Hematopoietic multipotent progenitor cell treated with erythropoietin and hydrocortisone succinate and interleukin-3 and kit ligand, for 15 days (in vitro differentiated cells): ENCODE measurements around the gene MROH8.

ENCODE experiments used
- DNase-seq: peaks from one replicate; pipeline ENCODE4 v3.0.0-alpha.2; 2015; ENCODE audit warnings: low spot score

MROH8 gene

GRCh38 chr20:37178839-37179682 is at the start of gene MROH8, which contains the start of gene RPN2:
MROH8 (minus strand) TSS chr20:37179548.
RPN2 (plus strand) TSS chr20:37179330; CDS start chr20:37179357, 27 bp downstream.
- DNase-seq, result peak; percentile 95

DNA sequence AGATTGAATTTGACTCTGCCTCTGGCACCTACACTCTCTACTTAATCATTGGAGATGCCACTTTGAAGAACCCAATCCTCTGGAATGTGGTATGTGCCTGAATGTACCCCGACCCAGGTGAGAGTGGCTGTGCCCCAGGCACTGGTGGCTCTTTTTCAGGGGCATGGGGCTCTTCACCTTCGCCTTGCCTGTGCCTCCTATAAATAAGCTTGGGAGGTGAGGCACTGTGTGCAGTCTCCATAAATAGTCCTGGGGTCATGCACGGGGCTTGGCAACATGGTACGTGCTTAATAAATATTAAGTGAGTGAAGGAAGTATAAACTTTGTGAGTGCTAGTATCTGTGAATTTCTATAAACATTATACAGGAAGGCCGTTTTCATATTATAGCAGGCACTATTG is 49.3 kb upstream of the MROH8 start:
- no peak for DNase-seq

DNA sequence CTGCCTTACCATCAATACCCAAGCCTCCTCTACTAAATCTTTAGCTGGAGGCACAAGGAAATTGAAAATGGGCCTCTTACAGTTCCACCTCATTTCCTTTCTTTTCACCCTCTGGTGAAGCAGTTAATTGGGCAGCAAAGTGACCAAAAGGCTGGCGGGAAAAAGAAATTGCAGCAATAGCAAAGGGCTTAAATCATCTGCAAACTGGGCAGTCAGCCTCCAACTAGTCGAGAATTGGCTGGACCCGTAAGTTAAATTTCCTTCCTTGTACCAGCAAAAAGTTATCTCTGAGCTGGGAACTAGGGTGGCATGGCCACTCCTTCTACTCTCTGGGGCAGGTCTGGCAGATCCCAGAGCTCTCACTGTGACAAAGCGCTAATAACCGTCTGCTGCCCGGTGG is 48.7 kb upstream of the MROH8 start:
- DNase-seq, result no peak

GRCh38 chr20:37226889-37227288 is 47.5 kb upstream of the MROH8 start:
- DNase-seq, result no peak

DNA sequence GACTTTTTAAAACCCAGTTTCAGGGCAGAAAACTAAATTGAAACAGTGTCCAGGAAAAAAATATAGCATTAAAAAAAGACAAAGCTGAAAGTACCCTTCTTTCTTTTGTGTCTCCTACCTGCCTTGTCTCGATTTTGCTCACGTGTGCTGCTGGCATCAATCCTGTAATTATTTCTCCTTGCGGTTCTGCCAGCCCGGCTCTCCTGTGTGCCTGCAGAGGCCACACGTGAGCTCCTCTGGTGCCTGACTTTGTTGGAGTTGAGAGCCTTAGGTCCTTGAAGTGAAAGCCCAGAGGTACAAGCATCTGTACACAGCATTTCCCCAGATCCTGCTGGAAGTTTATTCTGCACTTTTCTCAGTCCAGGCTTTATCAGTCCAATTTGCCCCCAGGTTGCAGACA is 45.8 kb upstream of the MROH8 start:
- DNase-seq, result no peak

- DNase-seq, result no peak
Observed at GRCh38 chr20:37223053-37223452, 43.7 kb upstream of the MROH8 start.

DNA sequence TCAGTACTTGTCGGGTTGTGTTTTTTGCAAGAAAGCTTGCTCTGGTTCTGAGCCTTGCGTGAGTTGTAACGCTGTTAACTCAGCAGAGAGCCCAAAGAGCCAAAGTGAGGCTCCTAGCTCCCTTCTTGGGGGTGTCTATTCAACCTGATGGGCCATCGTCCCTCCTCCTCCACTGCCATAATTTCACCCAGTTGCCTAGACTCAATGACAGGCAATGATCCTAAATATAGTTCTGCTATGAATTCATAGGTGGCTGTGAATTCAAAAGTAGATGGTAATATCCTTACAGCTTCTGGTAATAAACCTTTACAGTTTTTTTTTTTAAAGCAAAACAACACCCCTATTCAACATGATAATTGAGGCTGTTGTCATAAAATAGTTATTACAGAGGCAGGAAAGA is 42.7 kb upstream of the MROH8 start:
- DNase-seq, result no peak

DNA sequence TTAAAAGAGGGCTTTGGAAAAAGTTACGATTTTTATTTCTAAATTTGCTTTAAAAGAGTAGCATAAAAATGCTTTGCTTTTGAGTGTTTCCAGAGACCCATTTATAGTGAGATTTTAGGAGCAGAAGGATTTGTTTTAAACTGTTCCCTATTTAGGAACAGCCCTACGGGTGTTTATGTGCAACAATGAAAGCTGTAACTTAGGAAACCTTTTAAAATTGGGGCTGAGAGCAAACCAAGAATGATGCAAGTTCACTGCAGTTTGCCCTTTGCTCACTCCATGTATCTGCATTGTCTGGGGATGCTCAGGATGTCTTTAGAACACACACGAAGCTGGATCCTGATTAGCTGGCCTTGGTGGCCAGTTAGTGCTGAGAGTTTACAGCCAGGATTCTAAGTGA is 41.4 kb upstream of the MROH8 start:
- no peak for DNase-seq

DNA sequence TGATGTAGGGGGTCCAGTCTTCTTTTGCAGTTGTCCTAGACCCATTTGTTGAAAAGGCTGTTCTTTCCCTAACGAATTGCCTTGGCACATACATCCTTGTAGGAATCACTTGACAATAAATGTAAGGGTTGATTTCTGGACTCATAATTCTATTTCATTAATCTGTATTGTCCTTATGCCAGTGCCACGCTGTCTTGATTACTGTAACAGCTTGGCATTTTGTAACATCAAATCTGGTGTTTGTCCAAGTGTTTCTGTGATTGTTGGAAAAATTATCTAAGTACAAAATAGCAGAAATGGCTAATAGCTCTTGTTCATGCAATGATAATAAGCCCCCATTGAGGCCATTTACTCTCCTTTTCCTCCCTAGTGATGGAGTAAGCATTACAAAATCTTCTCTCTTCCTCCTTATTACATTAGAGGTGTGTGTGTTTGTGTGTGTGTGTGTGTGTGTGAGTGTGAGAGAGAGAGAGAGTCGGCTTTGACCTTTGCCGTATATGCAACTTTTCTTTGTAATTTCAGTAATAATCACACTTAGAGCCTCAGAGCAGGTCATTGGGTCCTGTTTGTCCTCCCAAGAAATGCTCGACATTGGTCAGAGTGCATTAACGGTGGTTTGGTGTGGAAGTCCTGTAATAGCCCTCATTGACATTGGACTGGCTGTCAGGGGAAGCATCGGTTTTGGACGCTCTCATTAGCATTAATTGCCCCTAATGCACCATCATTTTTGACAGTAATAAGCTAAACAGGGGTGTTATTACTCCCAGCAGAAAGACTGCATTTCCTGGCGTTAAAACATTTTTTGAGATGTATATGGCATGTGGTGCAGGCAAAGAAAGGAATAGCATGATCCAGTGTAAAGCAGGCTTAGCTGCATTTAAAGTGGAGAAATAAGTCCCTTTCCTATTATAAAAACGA is 40.7 kb upstream of the MROH8 start:
- DNase-seq, result no peak

DNA sequence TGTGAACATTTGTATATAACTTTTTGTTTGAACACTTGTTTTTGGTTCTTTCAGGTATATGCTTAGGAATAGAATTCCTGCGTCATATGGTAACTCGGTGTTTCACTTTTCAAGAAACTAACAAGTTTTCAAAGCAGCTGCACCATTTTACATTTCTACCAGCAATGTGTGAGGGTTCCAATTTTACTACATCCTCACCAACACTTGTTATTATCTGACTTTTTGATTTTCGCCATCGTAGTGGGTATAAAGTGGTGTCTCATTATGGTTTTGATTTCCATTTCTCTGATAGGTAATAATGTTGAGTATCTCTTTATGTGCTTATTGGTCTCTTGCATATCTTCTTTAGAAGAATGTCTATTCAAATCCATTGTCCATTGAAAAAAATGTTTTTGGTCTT is 39.6 kb upstream of the MROH8 start:
- DNase-seq, result no peak

DNA sequence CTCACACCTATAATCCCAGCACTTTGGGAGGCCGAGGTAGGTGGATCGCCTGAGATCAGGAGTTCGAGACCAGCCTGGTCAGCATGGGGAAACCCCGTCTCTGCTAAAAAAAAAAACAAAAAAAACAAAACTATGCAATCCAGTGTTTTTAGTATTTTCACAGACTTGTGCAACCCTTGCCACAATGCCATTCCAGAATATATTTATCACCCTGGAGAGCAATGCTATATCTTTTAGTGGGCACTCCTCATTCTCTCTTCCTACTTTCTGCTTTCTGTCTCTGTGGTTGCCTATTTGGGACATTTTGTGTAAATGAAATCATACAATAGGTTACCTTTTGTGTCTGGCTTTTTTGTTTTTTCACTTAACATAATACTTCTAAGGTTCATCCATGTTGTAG is 39.1 kb upstream of the MROH8 start:
- no peak for DNase-seq

DNA sequence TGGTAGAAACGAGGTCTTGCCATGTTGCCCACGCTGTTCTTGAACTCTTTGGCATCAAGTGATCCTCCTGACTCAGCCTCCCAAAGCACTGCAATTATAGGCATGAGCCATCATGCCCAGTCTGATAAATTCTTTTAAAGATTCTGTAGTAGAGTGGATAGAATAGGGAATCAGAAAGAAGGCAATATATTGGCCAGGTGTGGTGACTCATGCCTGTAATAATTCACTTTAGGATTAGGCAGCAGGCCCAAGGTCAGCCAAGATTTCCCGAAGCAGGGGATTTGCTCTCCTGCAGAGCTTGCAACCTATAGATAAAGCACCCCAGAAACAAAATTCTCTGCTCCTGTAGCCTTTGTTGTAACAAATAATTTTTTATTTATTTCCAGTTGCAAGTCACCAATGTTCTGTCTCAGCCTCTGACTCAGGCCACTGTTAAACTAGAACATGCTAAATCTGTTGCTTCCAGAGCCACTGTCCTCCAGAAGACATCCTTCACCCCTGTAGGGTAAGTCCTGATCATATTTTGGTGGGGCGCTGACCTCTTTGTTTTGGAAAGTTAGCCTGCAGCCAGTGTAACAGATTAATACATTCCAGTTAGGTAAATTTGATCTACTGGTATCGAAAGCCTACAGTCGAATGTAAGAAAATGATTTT is 30.4 kb upstream of the MROH8 start:
- no peak for DNase-seq

DNA sequence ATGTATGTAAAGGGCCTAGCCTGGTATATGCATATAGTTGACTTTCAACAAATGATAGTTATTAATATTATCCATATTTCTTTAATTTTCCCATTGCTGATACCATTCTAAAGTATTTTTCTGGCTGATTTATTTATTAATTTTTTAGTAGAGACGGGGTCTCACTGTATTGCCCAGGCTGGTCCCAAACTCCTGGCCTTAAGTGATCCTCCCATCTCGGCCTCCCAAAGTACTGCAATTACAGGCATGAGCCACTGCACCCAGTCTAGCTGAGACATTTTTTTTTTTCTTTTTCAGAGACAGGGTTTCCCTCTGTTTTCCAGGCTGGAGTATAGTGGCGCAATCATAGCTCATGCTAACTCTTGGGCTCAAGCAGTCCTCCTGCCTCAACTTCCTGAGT is 29.8 kb upstream of the MROH8 start:
- no peak for DNase-seq

- no peak for DNase-seq
Observed at GRCh38 chr20:37207171-37207570, 27.8 kb upstream of the MROH8 start.

DNA sequence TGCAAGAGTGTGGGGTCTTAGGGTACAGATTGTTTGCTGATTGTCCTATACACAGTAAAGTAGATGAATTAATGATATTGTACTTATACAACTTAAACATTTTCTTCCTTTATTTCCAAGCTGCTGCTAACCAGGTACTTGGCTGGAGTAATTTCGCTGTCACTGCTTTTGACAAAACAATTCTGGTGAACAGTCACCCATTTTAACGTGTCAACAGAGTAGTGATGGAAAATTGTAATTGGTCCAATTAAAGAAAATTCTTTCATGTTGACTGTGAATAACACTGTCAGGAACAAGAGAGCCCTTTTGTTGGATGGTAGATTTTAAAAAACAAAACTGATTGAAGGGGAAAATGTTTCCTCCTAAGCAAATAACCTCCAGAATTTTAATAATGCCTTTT is 26.4 kb upstream of the MROH8 start:
- DNase-seq, result no peak

GRCh38 chr20:37205130-37205529 is 25.8 kb upstream of the MROH8 start:
- no peak for DNase-seq

DNA sequence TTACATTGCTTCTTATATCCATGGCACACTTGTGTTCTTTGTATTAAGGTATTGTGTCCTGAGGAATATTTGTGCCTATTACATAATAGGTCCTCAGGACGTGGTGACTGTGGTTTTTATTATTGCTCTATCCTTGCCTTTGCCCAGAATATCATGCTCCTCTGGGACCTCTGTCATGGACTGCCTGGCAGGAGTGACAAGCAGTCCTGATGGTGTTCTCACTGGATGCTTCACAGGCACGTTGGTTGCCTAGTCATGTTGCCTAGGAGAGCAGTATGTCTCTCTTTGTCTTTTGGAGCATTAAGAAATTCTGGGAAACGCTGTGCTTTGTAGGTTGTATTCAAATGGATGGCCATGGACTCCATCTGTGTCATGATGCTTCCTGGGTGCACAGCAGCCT is 24.7 kb upstream of the MROH8 start:
- DNase-seq, result no peak

- peak; percentile 50 for DNase-seq
Observed at GRCh38 chr20:37202267-37202943, 23.1 kb upstream of the MROH8 start.

DNA sequence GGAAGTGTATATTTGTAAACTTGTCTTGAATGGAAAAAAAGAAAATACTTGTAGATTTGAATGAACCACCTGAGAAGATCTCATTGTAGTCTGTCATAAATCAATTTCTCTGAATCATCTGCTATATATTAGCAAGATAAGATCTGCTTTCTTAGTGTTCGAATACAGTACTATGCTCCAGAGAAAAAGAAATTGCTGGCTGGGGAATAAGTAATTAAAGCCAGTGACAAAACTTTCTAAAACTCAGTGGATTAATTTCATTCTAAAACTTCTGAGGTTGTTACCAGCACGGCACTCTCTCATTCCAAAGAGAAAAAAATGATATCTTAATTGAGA is 22.4 kb upstream of the MROH8 start:
- no peak for DNase-seq

GRCh38 chr20:37200926-37201826 is 21.8 kb upstream of the MROH8 start:
- no peak for DNase-seq

DNA sequence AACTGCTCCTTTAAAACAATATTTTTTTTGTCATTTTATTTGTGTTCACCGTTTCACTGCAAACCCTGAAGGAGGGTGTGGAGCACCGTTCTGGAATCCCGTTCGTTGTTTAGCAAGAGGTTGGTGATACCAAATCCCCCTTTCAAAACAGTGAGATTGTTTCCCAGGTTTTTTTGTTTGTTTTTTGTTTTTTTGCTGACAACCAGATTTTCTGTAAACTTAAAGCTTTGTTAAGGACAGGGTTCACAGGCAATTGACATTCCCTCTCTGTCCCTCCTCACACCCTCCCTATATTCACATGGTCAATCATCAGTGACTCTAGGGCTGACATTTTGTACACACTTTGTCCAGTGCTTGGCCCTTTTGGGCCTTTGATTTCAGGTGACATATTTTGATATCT is 21.0 kb upstream of the MROH8 start:
- no peak for DNase-seq
